ENCODE data around the gene DDX39A. TPM values are rescaled to one million over a fixed set of nuclear protein-coding genes. Genes with fewer than 3 reads are reported as not detected.

Gene DDX39A
- total RNA-seq, 2 experiments from 2014 or later = 219 to 227 TPM

DNA sequence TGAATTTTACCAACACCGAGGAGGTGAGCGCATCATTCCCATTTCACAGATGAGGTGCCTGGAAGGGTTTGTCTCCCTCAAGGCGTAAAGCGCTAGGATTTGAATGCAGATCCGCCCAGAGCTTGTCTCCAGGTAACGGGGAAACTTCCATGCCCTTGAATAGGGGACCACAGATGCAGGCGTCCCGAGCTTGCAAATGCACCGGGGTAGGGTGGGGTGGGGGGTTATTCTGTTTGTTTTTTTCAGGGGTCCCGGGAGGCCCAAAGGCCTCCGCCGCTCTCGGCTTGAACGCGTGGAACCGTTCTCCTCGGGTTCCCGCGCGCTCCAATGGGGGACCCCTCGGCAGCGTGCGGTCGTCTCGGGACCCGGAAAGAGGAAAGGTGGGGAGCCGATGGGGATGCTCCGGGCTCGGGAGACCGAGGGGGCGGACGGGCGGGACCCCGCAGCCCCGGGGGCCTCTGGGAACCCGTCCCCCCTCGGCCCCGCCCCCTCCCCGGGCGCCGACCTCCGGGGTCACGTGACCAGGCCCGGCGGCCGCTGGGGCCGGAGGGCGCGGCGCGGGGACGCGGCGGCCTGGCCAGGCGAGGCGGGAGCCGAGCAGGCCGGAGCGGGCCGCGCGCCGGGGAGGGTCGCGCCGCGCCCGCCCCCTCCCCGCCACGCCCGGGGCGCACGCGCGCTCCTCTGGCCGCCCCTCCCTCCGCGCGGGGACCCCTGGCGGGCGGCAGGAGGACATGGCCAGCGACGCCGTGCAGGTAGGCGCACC is 13.8 kb upstream of the DDX39A start, which contains the start of gene PKN1:
TSS of gene PKN1 (plus strand) at position 516 of the 763 bp plus-strand sequence. CDS start at position 732, 216 bp downstream.
- H3K9me3 Mint-ChIP-seq = no peaks in the 10 kb centered on the region
- H3K36me3 Mint-ChIP-seq (ENCODE audit: low read depth) = peaks cover 5% of the 10 kb centered on the region
- no peaks in the 10 kb centered on the region for H3K27me3 Mint-ChIP-seq (ENCODE audit: low read depth)
- CTCF ChIA-PET = interaction anchor here (1.0 to 5.1 kb wide), 12 partner anchors 8 to 71 kb away, joined by 3 to 55 read pairs (median 4); partner anchors contain the start of gene DDX39A
- DNase-seq = peak; percentile 33
- intact Hi-C loops (cut with micrococcal nuclease) = loop anchor here (1.0 to 2.0 kb wide), 3 partner anchors 14 to 53 kb away; partner anchors contain the start of gene DDX39A
- peaks cover 37% of the 10 kb centered on the region for H3K4me1 Mint-ChIP-seq (ENCODE audit: low read depth)
- H3K4me3 Mint-ChIP-seq = peak within 1 kb of the TSS; percentile 78
- H3K27ac Mint-ChIP-seq = peak within 1 kb of the TSS; percentile 79

- no peaks in the 10 kb centered on the region for H3K9me3 Mint-ChIP-seq
- DNase-seq = no peak
- peaks cover 29% of the 10 kb centered on the region for H3K4me1 Mint-ChIP-seq (ENCODE audit: low read depth)
- H3K36me3 Mint-ChIP-seq (ENCODE audit: low read depth) = peaks cover 5% of the 10 kb centered on the region
- CTCF ChIA-PET = interaction anchor here (0.8 to 5.1 kb wide), 7 partner anchors 35 to 293 kb away, joined by 3 to 55 read pairs (median 6); no protein-coding TSS in a partner anchor
- intact Hi-C loops (cut with micrococcal nuclease) = no loop called here
- no peak overlapping the region for H3K4me3 Mint-ChIP-seq
- H3K27ac Mint-ChIP-seq = peak overlapping the region; percentile 21
- no peaks in the 10 kb centered on the region for H3K27me3 Mint-ChIP-seq (ENCODE audit: low read depth)
Observed at GRCh38 chr19:14430712-14431111, 11.6 kb upstream of the DDX39A start.

DNA sequence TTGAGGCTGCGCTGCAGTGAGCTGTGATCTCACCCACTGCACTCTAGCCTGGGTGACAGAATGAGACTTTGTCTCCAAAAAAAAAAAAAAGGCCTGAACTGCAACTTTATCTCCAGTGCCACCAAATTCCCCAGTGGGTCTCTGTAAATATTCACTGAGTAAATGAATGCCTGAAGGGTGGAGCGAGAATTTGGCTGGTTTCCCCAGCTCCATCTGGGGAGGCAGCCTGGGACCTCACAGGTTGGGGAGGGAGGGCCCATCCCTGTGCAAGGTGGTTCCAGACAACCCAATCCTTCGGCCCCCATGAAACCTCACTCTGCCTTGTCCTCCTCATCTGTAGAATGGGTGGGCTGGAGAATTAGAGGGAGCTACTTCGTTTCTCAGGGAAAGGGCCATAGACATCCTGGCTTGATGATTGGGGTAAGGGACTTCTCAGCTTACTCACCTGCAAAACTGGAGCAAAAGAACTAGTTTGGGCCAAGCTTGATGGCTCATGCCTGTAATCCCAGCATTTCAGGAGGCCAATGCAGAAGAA is 9.8 kb upstream of the DDX39A start:
- CTCF ChIA-PET = interaction anchor here (0.6 to 5.1 kb wide), 5 partner anchors 9 to 80 kb away, joined by 3 to 55 read pairs (median 5); no protein-coding TSS in a partner anchor
- no peak overlapping the region for H3K27ac Mint-ChIP-seq
- no peak for DNase-seq
- H3K9me3 Mint-ChIP-seq = no peaks in the 10 kb centered on the region
- peaks cover 15% of the 10 kb centered on the region for H3K4me1 Mint-ChIP-seq (ENCODE audit: low read depth)
- intact Hi-C loops (cut with micrococcal nuclease) = no loop called here
- no peaks in the 10 kb centered on the region for H3K27me3 Mint-ChIP-seq (ENCODE audit: low read depth)
- H3K36me3 Mint-ChIP-seq (ENCODE audit: low read depth) = no peaks in the 10 kb centered on the region
- H3K4me3 Mint-ChIP-seq = no peak overlapping the region

- no peak overlapping the region for H3K27ac Mint-ChIP-seq
- DNase-seq = no peak
- H3K27me3 Mint-ChIP-seq (ENCODE audit: low read depth) = no peaks in the 10 kb centered on the region
- H3K9me3 Mint-ChIP-seq = no peaks in the 10 kb centered on the region
- CTCF ChIA-PET = interaction anchor here (1.2 kb wide), 1 partner anchor 57 kb away, joined by 3 read pairs; no protein-coding TSS in a partner anchor
- no peak overlapping the region for H3K4me3 Mint-ChIP-seq
- peaks cover 13% of the 10 kb centered on the region for H3K4me1 Mint-ChIP-seq (ENCODE audit: low read depth)
- intact Hi-C loops (cut with micrococcal nuclease) = no loop called here
- H3K36me3 Mint-ChIP-seq (ENCODE audit: low read depth) = no peaks in the 10 kb centered on the region
Observed at GRCh38 chr19:14427461-14427860, 8.3 kb upstream of the DDX39A start.

- no peak overlapping the region for H3K4me3 Mint-ChIP-seq
- no peak overlapping the region for H3K27ac Mint-ChIP-seq
- intact Hi-C loops (cut with micrococcal nuclease) = no loop called here
- DNase-seq = no peak
- H3K9me3 Mint-ChIP-seq = no peaks in the 10 kb centered on the region
- CTCF ChIA-PET = no interaction called here
- peaks cover 2% of the 10 kb centered on the region for H3K4me1 Mint-ChIP-seq (ENCODE audit: low read depth)
- H3K27me3 Mint-ChIP-seq (ENCODE audit: low read depth) = no peaks in the 10 kb centered on the region
- H3K36me3 Mint-ChIP-seq (ENCODE audit: low read depth) = no peaks in the 10 kb centered on the region
Observed at GRCh38 chr19:14425696-14426138, 6.6 kb upstream of the DDX39A start.

- intact Hi-C loops (cut with micrococcal nuclease) = loop anchor here (1.0 to 2.0 kb wide), 7 partner anchors 12 to 281 kb away; partner anchors contain the start of genes DNAJB1 and PKN1
- peaks cover 3% of the 10 kb centered on the region for H3K9me3 Mint-ChIP-seq
- peak; percentile 88 for DNase-seq
- CTCF ChIA-PET = interaction anchor here (0.8 kb wide), 1 partner anchor 54 kb away, joined by 3 read pairs; no protein-coding TSS in a partner anchor
- no peaks in the 10 kb centered on the region for H3K27me3 Mint-ChIP-seq (ENCODE audit: low read depth)
- H3K4me1 Mint-ChIP-seq (ENCODE audit: low read depth) = peaks cover 35% of the 10 kb centered on the region
- H3K27ac Mint-ChIP-seq = peak overlapping the region; percentile 100
- peak overlapping the region; percentile 100 for H3K4me3 Mint-ChIP-seq
- peaks cover 38% of the 10 kb centered on the region for H3K36me3 Mint-ChIP-seq (ENCODE audit: low read depth)
Observed at GRCh38 chr19:14418856-14419105, 360 bp downstream of the DDX39A start.

GRCh38 chr19:14416817-14417231 is 2.3 kb downstream of the DDX39A start:
- peaks cover 45% of the 10 kb centered on the region for H3K4me1 Mint-ChIP-seq (ENCODE audit: low read depth)
- DNase-seq = no peak
- H3K4me3 Mint-ChIP-seq = peak overlapping the region; percentile 100
- peaks cover 3% of the 10 kb centered on the region for H3K9me3 Mint-ChIP-seq
- intact Hi-C loops (cut with micrococcal nuclease) = no loop called here
- peaks cover 52% of the 10 kb centered on the region for H3K36me3 Mint-ChIP-seq (ENCODE audit: low read depth)
- H3K27me3 Mint-ChIP-seq (ENCODE audit: low read depth) = no peaks in the 10 kb centered on the region
- H3K27ac Mint-ChIP-seq = peak overlapping the region; percentile 88
- CTCF ChIA-PET = interaction anchor here (0.8 to 1.7 kb wide), 4 partner anchors 11 to 85 kb away, joined by 3 to 4 read pairs (median 4); no protein-coding TSS in a partner anchor

DNA sequence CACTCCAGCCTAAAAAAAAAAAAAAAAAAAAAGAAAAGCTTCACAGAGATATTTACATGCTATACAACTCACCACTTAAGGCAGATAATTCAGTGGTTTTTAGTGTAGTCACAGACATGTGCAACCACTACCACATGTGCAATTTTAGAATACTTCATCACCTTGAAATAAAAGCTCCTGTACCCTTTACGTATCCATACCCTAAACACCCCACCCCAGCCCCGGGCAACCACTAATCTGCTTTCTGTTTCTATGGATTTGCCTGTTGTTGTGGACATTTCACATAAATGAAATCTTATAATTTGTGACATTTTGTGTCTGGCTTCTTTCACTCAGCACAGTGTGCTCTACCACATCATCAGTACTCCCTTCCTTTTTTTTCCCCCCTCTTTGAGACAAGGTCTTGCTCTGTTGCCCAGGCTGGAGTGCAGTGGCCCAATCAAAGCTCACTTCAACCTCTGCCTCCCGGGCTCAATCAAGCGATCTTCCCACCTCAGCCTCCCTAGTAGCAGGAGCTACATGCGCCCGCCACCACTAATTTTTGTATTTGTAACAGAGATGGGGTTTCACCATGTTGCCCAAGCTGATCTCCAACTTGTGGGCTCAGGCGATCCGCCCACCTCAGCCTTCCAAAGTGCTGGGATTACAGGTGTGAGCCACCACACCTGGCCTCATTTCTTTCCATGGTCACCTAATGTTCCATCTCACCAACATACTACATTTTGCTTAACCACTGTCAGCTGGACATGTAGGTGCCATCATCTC is 4.0 kb downstream of the DDX39A start:
- H3K4me1 Mint-ChIP-seq (ENCODE audit: low read depth) = peaks cover 47% of the 10 kb centered on the region
- CTCF ChIA-PET = interaction anchor here (0.6 to 1.7 kb wide), 4 partner anchors 8 to 44 kb away, joined by 3 to 6 read pairs (median 3); partner anchors contain the start of gene PKN1
- H3K27me3 Mint-ChIP-seq (ENCODE audit: low read depth) = no peaks in the 10 kb centered on the region
- H3K9me3 Mint-ChIP-seq = peaks cover under 1% of the 10 kb centered on the region
- H3K4me3 Mint-ChIP-seq = peak overlapping the region; percentile 100
- H3K36me3 Mint-ChIP-seq (ENCODE audit: low read depth) = peaks cover 62% of the 10 kb centered on the region
- DNase-seq = no peak
- intact Hi-C loops (cut with micrococcal nuclease) = no loop called here
- H3K27ac Mint-ChIP-seq = peak overlapping the region; percentile 71

DNA sequence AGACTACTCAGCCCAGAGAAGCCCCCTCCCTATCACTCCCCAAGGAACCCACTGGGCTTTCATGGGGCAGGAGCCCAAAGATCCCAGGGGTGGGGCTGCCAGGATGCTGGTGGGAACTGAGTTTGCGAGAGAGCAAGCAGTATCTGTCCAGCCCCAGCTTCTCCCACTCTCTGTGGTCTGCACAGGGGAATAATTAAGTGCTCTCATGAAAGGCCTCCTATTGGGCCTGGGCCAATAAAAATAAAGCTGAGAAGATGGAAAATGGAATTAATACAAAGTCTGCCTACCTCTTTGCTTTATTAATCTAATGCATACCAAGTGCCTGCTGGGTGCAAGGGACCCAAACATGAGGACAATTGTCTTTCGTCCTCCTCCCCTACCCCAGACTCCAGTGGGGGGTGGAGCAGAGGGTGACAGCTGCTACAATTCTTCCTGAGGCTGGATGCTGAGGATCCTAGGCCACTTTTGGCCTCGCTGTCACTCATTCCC is 5.4 kb downstream of the DDX39A start:
- intact Hi-C loops (cut with micrococcal nuclease) = no loop called here
- Mint-ChIP-seq H3K36me3 (ENCODE audit: low read depth) (peaks cover 70% of the 10 kb centered on the region), H3K4me3 (no peak overlapping the region)

GRCh38 chr19:14412996-14413692 is 6.0 kb downstream of the DDX39A start:
- intact Hi-C loops (cut with micrococcal nuclease) = no loop called here
- CTCF ChIA-PET = interaction anchor here (0.6 to 0.7 kb wide), 2 partner anchors 51 to 255 kb away, joined by 3 read pairs; no protein-coding TSS in a partner anchor
- H3K4me1 Mint-ChIP-seq (ENCODE audit: low read depth) = peaks cover 48% of the 10 kb centered on the region
- H3K36me3 Mint-ChIP-seq (ENCODE audit: low read depth) = peaks cover 72% of the 10 kb centered on the region
- DNase-seq = no peak
- no peak overlapping the region for H3K4me3 Mint-ChIP-seq
- peak overlapping the region; percentile 56 for H3K27ac Mint-ChIP-seq
- no peaks in the 10 kb centered on the region for H3K27me3 Mint-ChIP-seq (ENCODE audit: low read depth)
- H3K9me3 Mint-ChIP-seq = no peaks in the 10 kb centered on the region

More for the DNA sequence above, 5.4 kb downstream of the DDX39A start:
- CTCF ChIA-PET = interaction anchor here (0.6 to 1.4 kb wide), 2 partner anchors 8 to 256 kb away, joined by 3 read pairs; no protein-coding TSS in a partner anchor
- Mint-ChIP-seq H3K27me3 (ENCODE audit: low read depth) (no peaks in the 10 kb centered on the region), H3K27ac (no peak overlapping the region), H3K9me3 (no peaks in the 10 kb centered on the region), H3K4me1 (ENCODE audit: low read depth) (peaks cover 46% of the 10 kb centered on the region)
- no peak for DNase-seq

DNA sequence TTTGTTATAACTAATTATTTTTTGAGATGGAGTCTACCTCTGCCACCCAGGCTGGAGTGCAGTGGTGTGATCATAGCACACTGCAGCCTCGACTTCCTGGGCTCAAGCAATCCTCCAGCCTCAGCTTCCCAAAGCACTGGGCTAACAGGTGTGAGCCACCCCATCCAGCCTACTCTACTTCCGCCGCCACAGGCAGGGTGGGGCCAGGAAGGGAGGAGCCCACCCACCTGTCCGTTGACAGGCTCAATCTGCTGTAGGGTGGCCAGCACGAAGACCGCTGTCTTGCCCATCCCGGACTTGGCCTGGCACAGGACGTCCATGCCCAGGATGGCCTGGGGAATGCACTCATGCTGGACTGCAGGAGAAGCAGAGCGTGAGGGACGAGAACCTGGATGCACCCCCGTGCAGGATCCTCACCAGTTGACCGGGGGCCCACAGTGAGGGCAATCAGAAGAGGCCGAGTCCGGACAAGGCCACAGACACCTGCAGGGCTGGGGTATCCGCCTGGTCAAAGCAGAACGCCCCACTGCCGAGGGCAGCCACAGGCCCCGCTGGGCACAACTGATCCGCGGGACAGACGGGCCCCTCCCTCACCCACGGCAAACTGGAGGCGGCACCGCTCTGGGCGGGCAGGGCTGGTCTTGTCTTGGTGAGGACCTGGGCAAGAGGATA is 6.7 kb downstream of the DDX39A start:
- intact Hi-C loops (cut with micrococcal nuclease) = no loop called here
- Mint-ChIP-seq H3K27ac (no peak overlapping the region), H3K36me3 (ENCODE audit: low read depth) (peaks cover 70% of the 10 kb centered on the region), H3K4me3 (no peak overlapping the region), H3K27me3 (ENCODE audit: low read depth) (no peaks in the 10 kb centered on the region), H3K4me1 (ENCODE audit: low read depth) (peaks cover 46% of the 10 kb centered on the region), H3K9me3 (no peaks in the 10 kb centered on the region)
- CTCF ChIA-PET = interaction anchor here (0.7 kb wide), 1 partner anchor 50 kb away, joined by 3 read pairs; no protein-coding TSS in a partner anchor
- DNase-seq = no peak
